GM19025 (cell line): ENCODE data around the gene RFTN1.

Experiments used
- ATAC-seq: cut with Tn5 transposase; IDR thresholded peaks from one replicate; pipeline ENCODE4 v1.9.1; 2021; ENCODE audit warnings: mild to moderate bottlenecking, low read depth, moderate library complexity; ENCODE audit not compliant: unreplicated experiment

RFTN1 gene

GRCh38 chr3:16488637-16489036 is 24.9 kb downstream of the RFTN1 start:
- no peak for ATAC-seq

- ATAC-seq: no peak
Measured at GRCh38 chr3:16487511-16488175, 25.9 kb downstream of the RFTN1 start.

GRCh38 chr3:16486951-16487480 is 26.5 kb downstream of the RFTN1 start:
- ATAC-seq: no peak

- ATAC-seq: no peak
Measured at GRCh38 chr3:16486201-16486600, 27.3 kb downstream of the RFTN1 start.

GRCh38 chr3:16485395-16485992 is 28.0 kb downstream of the RFTN1 start:
- no peak for ATAC-seq

- no peak for ATAC-seq
Measured at GRCh38 chr3:16484984-16485383, 28.5 kb downstream of the RFTN1 start.

GRCh38 chr3:16484216-16484615 is 29.3 kb downstream of the RFTN1 start:
- ATAC-seq: no peak

- peak; percentile 50 for ATAC-seq
Measured at GRCh38 chr3:16482770-16483531, 30.5 kb downstream of the RFTN1 start.

- no peak for ATAC-seq
Measured at GRCh38 chr3:16482194-16482769, 31.2 kb downstream of the RFTN1 start.

- ATAC-seq: no peak
Measured at GRCh38 chr3:16481546-16481897, 32.0 kb downstream of the RFTN1 start.

- ATAC-seq: no peak
Measured at GRCh38 chr3:16480861-16481545, 32.5 kb downstream of the RFTN1 start.

- ATAC-seq: no peak
Measured at GRCh38 chr3:16478516-16478915, 35.0 kb downstream of the RFTN1 start.

- no peak for ATAC-seq
Measured at GRCh38 chr3:16477521-16477920, 36.0 kb downstream of the RFTN1 start.

- no peak for ATAC-seq
Measured at GRCh38 chr3:16477056-16477455, 36.4 kb downstream of the RFTN1 start.

- ATAC-seq: no peak
Measured at GRCh38 chr3:16476636-16477035, 36.9 kb downstream of the RFTN1 start.

- ATAC-seq: no peak
Measured at GRCh38 chr3:16475766-16476165, 37.7 kb downstream of the RFTN1 start.

- no peak for ATAC-seq
Measured at GRCh38 chr3:16474920-16475319, 38.6 kb downstream of the RFTN1 start.

GRCh38 chr3:16474216-16474615 is 39.3 kb downstream of the RFTN1 start:
- ATAC-seq: no peak

GRCh38 chr3:16472593-16472992 is 40.9 kb downstream of the RFTN1 start:
- ATAC-seq: no peak

GRCh38 chr3:16471897-16472296 is 41.6 kb downstream of the RFTN1 start:
- no peak for ATAC-seq

GRCh38 chr3:16470590-16470989 is 42.9 kb downstream of the RFTN1 start:
- ATAC-seq: no peak
